Chondrocyte (in vitro differentiated cells): Measurements from ENCODE around the gene KCNT1. TPM values are rescaled to one million over a fixed set of nuclear protein-coding genes. Genes with fewer than 3 reads are reported as not detected.

Source experiments
- DNase-seq: peaks from one replicate; pipeline ENCODE4 v3.0.0; 2021; ENCODE audit warnings: mixed read lengths, low spot score
- H3K27ac Mint-ChIP-seq: one replicate; pipeline ENCODE4 v1.8.0; 2021; ENCODE audit warnings: mild to moderate bottlenecking, moderate library complexity, mixed read lengths; ENCODE audit not compliant: unreplicated experiment
- H3K27me3 Mint-ChIP-seq: 2 replicates; pipeline ENCODE4 v1.8.0; 2021; ENCODE audit warnings: low read depth, mixed read lengths
- H3K36me3 Mint-ChIP-seq: 2 replicates; pipeline ENCODE4 v1.8.0; 2021; ENCODE audit warnings: low read depth, mixed read lengths
- H3K4me1 Mint-ChIP-seq: 2 replicates; pipeline ENCODE4 v1.8.0; 2021; ENCODE audit warnings: low read depth, mild to moderate bottlenecking, mixed read lengths
- H3K4me3 Mint-ChIP-seq: one replicate; pipeline ENCODE4 v1.8.0; 2021; ENCODE audit warnings: mild to moderate bottlenecking, moderate library complexity, mixed read lengths; ENCODE audit not compliant: unreplicated experiment
- H3K9me3 Mint-ChIP-seq: 2 replicates; pipeline ENCODE4 v1.8.0; 2021; ENCODE audit warnings: low read depth, mixed read lengths
- CTCF ChIP-seq: fragments of 200-600 bp; sonication (generic); IDR thresholded peaks from 2 replicates; pipeline ENCODE4 v1.5.0; 2021; ENCODE audit warnings: antibody characterized with exemption, mild to moderate bottlenecking, moderate library complexity
- total RNA-seq: library from RNA; stranded (reverse); gene quantifications from 3 replicates; pipeline ENCODE4 v1.2.1, GENCODE V29; 2021

Gene KCNT1
- total RNA-seq, 1 donor from 2014 or later: not detected

GRCh38 chr9:135771401-135772051 lies 69.5 kb downstream of the KCNT1 start:
- no peak overlapping the region for H3K27ac Mint-ChIP-seq
- peaks cover 3% of the 10 kb centered on the region for H3K9me3 Mint-ChIP-seq
- TF ChIP-seq CTCF: no peak
- H3K27me3 Mint-ChIP-seq: no peaks in the 10 kb centered on the region
- H3K4me3 Mint-ChIP-seq: no peak overlapping the region
- H3K36me3 Mint-ChIP-seq: no peaks in the 10 kb centered on the region
- DNase-seq: no peak
- H3K4me1 Mint-ChIP-seq: no peaks in the 10 kb centered on the region

- H3K4me3 Mint-ChIP-seq: no peak overlapping the region
- H3K27me3 Mint-ChIP-seq: no peaks in the 10 kb centered on the region
- H3K9me3 Mint-ChIP-seq: no peaks in the 10 kb centered on the region
- TF ChIP-seq CTCF: no peak
- no peaks in the 10 kb centered on the region for H3K36me3 Mint-ChIP-seq
- no peak for DNase-seq
- no peak overlapping the region for H3K27ac Mint-ChIP-seq
- no peaks in the 10 kb centered on the region for H3K4me1 Mint-ChIP-seq
Observed at GRCh38 chr9:135772056-135772646, 70.2 kb downstream of the KCNT1 start.

DNA sequence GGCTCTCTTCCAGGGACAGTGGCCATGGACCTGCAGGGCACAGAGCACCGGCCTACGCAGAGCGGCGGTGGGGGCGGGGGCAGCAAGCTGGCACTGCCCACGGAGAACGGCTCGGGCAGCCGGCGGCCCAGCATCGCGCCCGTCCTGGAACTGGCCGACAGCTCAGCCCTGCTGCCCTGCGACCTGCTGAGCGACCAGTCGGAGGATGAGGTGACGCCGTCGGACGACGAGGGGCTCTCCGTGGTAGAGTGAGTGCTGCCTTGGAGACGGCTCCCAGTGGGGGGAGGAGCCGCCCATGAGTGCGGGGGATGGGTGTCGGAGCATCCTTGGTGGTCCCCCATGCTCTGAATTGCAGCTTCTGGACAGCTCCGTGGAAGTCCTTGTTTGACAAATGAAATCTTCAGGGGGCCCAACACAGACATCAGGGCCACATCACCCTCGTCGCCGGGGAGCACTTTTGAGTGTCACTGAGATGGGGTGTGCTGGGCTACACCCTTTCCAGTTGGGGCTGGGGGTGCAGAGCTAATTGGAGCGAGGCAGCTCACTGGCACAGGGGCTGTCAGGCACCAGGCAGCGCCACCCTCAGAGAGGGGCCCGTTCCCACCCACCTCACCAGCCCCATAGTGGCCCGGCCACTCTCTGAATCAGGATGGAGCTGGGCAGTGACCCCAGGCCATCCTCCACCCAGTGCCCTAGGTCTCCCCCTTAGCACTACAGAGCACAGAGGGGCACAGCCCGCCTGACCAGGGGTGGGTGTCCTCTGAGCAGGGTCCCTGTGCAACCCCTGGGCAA lies 70.9 kb downstream of the KCNT1 start:
- DNase-seq: no peak
- Mint-ChIP-seq H3K27me3 (no peaks in the 10 kb centered on the region), H3K27ac (no peak overlapping the region), H3K36me3 (no peaks in the 10 kb centered on the region), H3K4me3 (no peak overlapping the region), H3K9me3 (no peaks in the 10 kb centered on the region), H3K4me1 (no peaks in the 10 kb centered on the region)
- no peak for TF ChIP-seq CTCF

- Mint-ChIP-seq H3K27ac (no peak overlapping the region), H3K4me3 (no peak overlapping the region), H3K27me3 (no peaks in the 10 kb centered on the region), H3K36me3 (no peaks in the 10 kb centered on the region), H3K4me1 (no peaks in the 10 kb centered on the region), H3K9me3 (no peaks in the 10 kb centered on the region)
- TF ChIP-seq CTCF: no peak
- DNase-seq: no peak
Observed at GRCh38 chr9:135773530-135774238, 71.7 kb downstream of the KCNT1 start.

- DNase-seq: no peak
- Mint-ChIP-seq H3K27me3 (no peaks in the 10 kb centered on the region), H3K4me3 (no peak overlapping the region), H3K27ac (no peak overlapping the region), H3K4me1 (no peaks in the 10 kb centered on the region), H3K9me3 (no peaks in the 10 kb centered on the region), H3K36me3 (no peaks in the 10 kb centered on the region)
- no peak for TF ChIP-seq CTCF
Observed at GRCh38 chr9:135774239-135774747, 72.3 kb downstream of the KCNT1 start.
